ENCODE data around the gene TMPRSS11D. TPM values are rescaled to one million over a fixed set of nuclear protein-coding genes. Genes with fewer than 3 reads are reported as not detected.

Gene TMPRSS11D
- total and polyA plus RNA-seq, 2 donors (not counting 3 experiments of a cell fraction or from before 2014, with no cell fraction given): 0.03 TPM; not detected in 1

GRCh38 chr4:67873116-67873515 lies 10.7 kb downstream of the TMPRSS11D start:
- TF ChIP-seq, protein P1, sequence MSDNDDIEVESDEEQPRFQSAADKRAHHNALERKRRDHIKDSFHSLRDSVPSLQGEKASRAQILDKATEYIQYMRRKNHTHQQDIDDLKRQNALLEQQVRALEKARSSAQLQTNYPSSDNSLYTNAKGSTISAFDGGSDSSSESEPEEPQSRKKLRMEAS (IDR thresholded peaks at IDR 0.05; ENCODE audit: insufficient read depth, insufficient read length): no peak
- no peak for TF ChIP-seq JUN (IDR thresholded peaks at IDR 0.05; ENCODE audit: borderline replicate concordance, insufficient read depth, insufficient read length, low read depth)
- TF ChIP-seq POLR2A (IDR thresholded peaks at IDR 0.05; ENCODE audit: low read depth, low read length): no peak
- TF ChIP-seq EZH2 (IDR thresholded peaks at IDR 0.05; ENCODE audit: borderline replicate concordance, low read depth, low read length, severe bottlenecking): no peak
- TF ChIP-seq MYC (IDR thresholded peaks at IDR 0.05; ENCODE audit: low read depth, low read length): no peak
- TF ChIP-seq CTCF (IDR thresholded peaks at IDR 0.05; ENCODE audit: extremely low read depth in 1 of 2, insufficient read depth in 1 of 2, low read depth in 1 of 2, low read length in 2 of 2): no peak
- no peak for TF ChIP-seq GATA2 (IDR thresholded peaks at IDR 0.05; ENCODE audit: insufficient read depth, insufficient read length, low read depth, low read length)
- TF ChIP-seq FOS (IDR thresholded peaks at IDR 0.05; ENCODE audit: borderline replicate concordance, insufficient read depth, low read length): no peak
- TF ChIP-seq POLR2AphosphoS5 (IDR thresholded peaks at IDR 0.05; ENCODE audit: insufficient read depth, low read depth, low read length): no peak
- DNase-seq (ENCODE audit: low read depth, low spot score) (no peak), FAIRE-seq (no peak)
- no peaks in the 10 kb centered on the region for H3K36me3 ChIP-seq (ENCODE audit: control insufficient read depth in 2 of 2, extremely low read depth in 1 of 2, insufficient read depth in 2 of 2, low read length in 2 of 2)
- dilution Hi-C loops (cut with MboI; ENCODE audit: extremely low pct_ligation_motif_present, low sequenced_read_pairs): no loop called here
- CTCF ChIA-PET: interaction anchor here (1.2 kb wide), 2 partner anchors 36 to 38 kb away, joined by 4 read pairs; no protein-coding TSS in a partner anchor
- intact Hi-C loops (cut with micrococcal nuclease): loop anchor here (5.0 kb wide), 1 partner anchor 114 kb away; no protein-coding TSS in a partner anchor
- POLR2A ChIA-PET: no interaction called here
- H3K79me2 ChIP-seq (ENCODE audit: control insufficient read depth, insufficient read depth, low read length): no peaks in the 10 kb centered on the region
- BruUV-seq (replicated peaks): no TSS peak
- no peaks in the 10 kb centered on the region for H4K20me1 ChIP-seq (replicated peaks; ENCODE audit: control insufficient read depth, extremely low read depth, insufficient read depth, low read length)
- H3K9ac ChIP-seq (replicated peaks; ENCODE audit: extremely low read depth, insufficient read depth, low read length): no peak overlapping the region
- H3K9me3 ChIP-seq (replicated peaks; ENCODE audit: control insufficient read depth, insufficient read depth, low read length): no peaks in the 10 kb centered on the region
- H2AFZ ChIP-seq (ENCODE audit: low read depth, low read length): no peak overlapping the region
- H3K9me1 ChIP-seq (replicated peaks; ENCODE audit: control insufficient read depth, extremely low read depth, insufficient read depth, low read length): no peaks in the 10 kb centered on the region
- no peak overlapping the region for H3K27ac ChIP-seq (ENCODE audit: insufficient read depth, low read depth, low read length)
- no peak overlapping the region for H3K4me3 ChIP-seq (replicated peaks in 1 of 3; ENCODE audit: insufficient read depth in 1 of 3, low read depth in 1 of 3, low read length in 3 of 3)
- H3K4me1 ChIP-seq (ENCODE audit: control insufficient read depth, extremely low read depth, insufficient read depth, low read length): no peaks in the 10 kb centered on the region
- H3K27me3 ChIP-seq (ENCODE audit: control insufficient read depth in 2 of 2, insufficient read depth in 2 of 2, low read length in 2 of 2): no peaks in the 10 kb centered on the region
- no peak overlapping the region for H3K4me2 ChIP-seq (ENCODE audit: insufficient read depth, low read length)

Data from endothelial cell of umbilical vein (primary cell).